H1 (cell line): ENCODE data around the gene EN1. TPM values are rescaled to one million over a fixed set of nuclear protein-coding genes. Genes with fewer than 3 reads are reported as not detected.

ENCODE experiments used
- CEBPB ChIP-seq: IDR thresholded peaks from 2 replicates; pipeline ENCODE4 v1.6.1; 2012; ENCODE audit warnings: low read depth, low read length
- CHD7 ChIP-seq: fragments of 300-600 bp; sonication (generic); IDR thresholded peaks from 2 replicates; pipeline ENCODE4 v1.7.1; 2012; ENCODE audit warnings: low read length, moderate library complexity, mild to moderate bottlenecking, inconsistent platforms; ENCODE audit not compliant: insufficient replicate concordance
- JUN ChIP-seq: IDR thresholded peaks from 2 replicates; pipeline ENCODE4 v1.6.1; 2011; ENCODE audit warnings: low read depth, mild to moderate bottlenecking, improper control_type of control experiment, low read length
- RBBP5 ChIP-seq: IDR thresholded peaks from 2 replicates; pipeline ENCODE4 v1.7.1; 2012; ENCODE audit warnings: low read depth, mild to moderate bottlenecking, inconsistent platforms, low read length, moderate library complexity, borderline replicate concordance
- polyA plus RNA-seq, 7 experiments: library from polyadenylated mRNA; depleted of rRNA in 3 of 7; stranded (reverse) in 5 of 7; unstranded in 2 of 7; fragments of >200 nt in 5 of 7; fragments of 200-250 nt in 2 of 7; gene quantifications; 1 replicate in 5 of 7; 2 replicates in 1 of 7; 4 replicates in 1 of 7; pipeline versions ENCODE4 v1.2.1 to v1.2.3, GENCODE V29; 2011 to 2013; ENCODE audit warnings: missing spikeins in 2 of 7, mixed read lengths in 2 of 7
- total RNA-seq: library from RNA; stranded (reverse); fragmentation: NEBNext Ultra II Directional; extraction: Animal tissue kit (Norgen Biotek cat#: 25700); gene quantifications from 2 replicates; pipeline ENCODE4 v1.2.1, GENCODE V29; 2021

The EN1 gene
- total and polyA plus RNA-seq, 2 of the 8 experiments (the other 6 are each of a cell fraction or from before 2014, with no cell fraction given) = not detected

GRCh38 chr2:118833716-118834439, 13.6 kb downstream of the EN1 start (continued):
- no peak for TF ChIP-seq CHD7
- TF ChIP-seq CEBPB = no peak
- TF ChIP-seq JUN = no peak
- no peak for TF ChIP-seq RBBP5
- TF ChIP-seq, all 59 proteins: peak for 9
